Activated B cell treated with CpG ODN at 0.5 μM for 24 hours (primary cell): ENCODE results near the gene TMA7. TPM values are rescaled to one million over a fixed set of nuclear protein-coding genes. Genes with fewer than 3 reads are reported as not detected.

ENCODE experiments used
- ATAC-seq: fragments of 200-7000 bp; cut with Tn5 transposase; one replicate; pipeline ENCODE4 v1.10.0; 2021; ENCODE audit warnings: low read depth, mild to moderate bottlenecking, moderate library complexity
- CTCF ChIA-PET: fragments of 350-600 bp; sonication (Branson Sonifier 250); formaldehyde crosslinking; loops from one replicate; lab custom pipeline; 2021; ENCODE audit warnings: antibody characterized with exemption; lab: Charles Lee
- POLR2A ChIA-PET: fragments of 350-600 bp; sonication (Branson Sonifier 250); formaldehyde crosslinking; loops from one replicate; lab custom pipeline; 2021; ENCODE audit warnings: antibody characterized with exemption; lab: Charles Lee
- DNase-seq: peaks from one replicate; pipeline ENCODE4 v3.0.0; 2022
- H3K27ac Mint-ChIP-seq: one replicate; pipeline ENCODE4 v1.8.0; 2020; ENCODE audit warnings: mixed read lengths
- H3K27me3 Mint-ChIP-seq: one replicate; pipeline ENCODE4 v1.8.0; 2021; ENCODE audit warnings: mixed read lengths
- H3K36me3 Mint-ChIP-seq: one replicate; pipeline ENCODE4 v1.8.0; 2021; ENCODE audit warnings: low read depth, mixed read lengths
- H3K4me1 Mint-ChIP-seq: one replicate; pipeline ENCODE4 v1.8.0; 2021; ENCODE audit warnings: mixed read lengths
- H3K4me3 Mint-ChIP-seq: one replicate; pipeline ENCODE4 v1.8.0; 2020; ENCODE audit warnings: mild to moderate bottlenecking, mixed read lengths
- H3K9me3 Mint-ChIP-seq: one replicate; pipeline ENCODE4 v1.8.0; 2020; ENCODE audit warnings: mixed read lengths
- intact Hi-C: fragments of 100-400 bp; cut with micrococcal nuclease; formaldehyde crosslinking; loops from one replicate; pipeline ENCODE4 v1.15.1; 2024
- total RNA-seq: library from RNA; stranded (reverse); gene quantifications from 2 replicates; pipeline ENCODE4 v1.2.3, GENCODE V29; 2022
- TF ChIP-seq, protein P1 (sequence below): fragments of 200-600 bp; IDR thresholded peaks from one replicate; pipeline ENCODE4 v1.8.0; 2022; ENCODE audit warnings: antibody characterized with exemption, mild to moderate bottlenecking

TMA7 gene
- total RNA-seq, 1 donor from 2014 or later, result 216 TPM

DNA sequence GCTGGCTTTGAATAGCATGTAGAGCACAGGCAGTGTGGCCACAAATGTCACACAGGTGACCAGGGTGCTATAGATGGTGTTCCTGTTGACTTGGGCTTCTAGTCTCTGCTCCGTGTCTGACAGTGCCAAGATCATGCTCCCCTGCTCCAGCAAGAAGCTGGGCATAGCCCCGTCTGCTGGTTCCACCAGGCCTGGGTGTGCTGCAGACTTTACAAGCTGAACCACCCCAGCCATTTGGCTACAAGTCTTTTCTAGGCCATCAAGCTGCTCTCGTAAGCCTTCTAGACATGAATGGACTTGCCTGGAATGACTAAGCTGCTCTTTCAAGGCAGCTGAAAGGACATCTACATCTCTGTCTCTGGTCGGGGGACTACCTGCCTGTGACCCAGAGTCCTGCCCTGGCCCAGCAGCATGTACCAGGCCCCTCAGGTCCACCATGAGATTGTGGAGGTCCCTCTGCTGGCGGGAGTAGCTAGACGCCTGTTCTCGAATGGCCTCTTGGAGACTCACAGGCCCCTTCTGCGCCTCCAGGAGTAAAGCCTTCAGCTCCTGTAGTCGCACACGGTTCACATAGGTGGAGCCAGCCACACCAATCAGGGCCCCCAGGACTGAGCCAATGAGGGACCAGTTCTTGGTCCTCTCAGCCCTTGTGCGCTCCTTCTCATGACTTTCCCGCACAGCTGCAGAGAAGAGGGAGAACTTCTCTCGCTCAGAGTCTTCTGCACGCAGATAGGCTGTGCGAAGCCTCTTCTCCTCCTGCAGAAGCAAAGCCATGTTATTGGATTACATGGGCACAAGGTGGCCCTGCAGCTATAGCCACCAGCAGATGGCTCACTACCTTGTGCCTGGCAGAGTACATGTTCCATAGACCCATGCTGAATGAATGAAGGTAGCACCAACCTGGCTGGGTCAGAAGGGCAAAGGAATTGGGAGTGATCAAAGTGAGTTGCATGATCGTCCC, 7.4 kb upstream of the TMA7 start:
- Mint-ChIP-seq H3K4me3 (no peak overlapping the region), H3K27me3 (peaks cover 6% of the 10 kb centered on the region), H3K9me3 (no peaks in the 10 kb centered on the region), H3K4me1 (peaks cover 8% of the 10 kb centered on the region), H3K36me3 (peaks cover 25% of the 10 kb centered on the region), H3K27ac (no peak overlapping the region)
- POLR2A ChIA-PET, result no interaction called here
- DNase-seq (no peak), ATAC-seq (no peak)
- intact Hi-C loops, result no loop called here
- CTCF ChIA-PET, result interaction anchor here (5.6 to 11.5 kb wide), 2 partner anchors 32 to 161 kb away, joined by 109 to 206 read pairs; no protein-coding TSS in a partner anchor
- TF ChIP-seq, protein P1, sequence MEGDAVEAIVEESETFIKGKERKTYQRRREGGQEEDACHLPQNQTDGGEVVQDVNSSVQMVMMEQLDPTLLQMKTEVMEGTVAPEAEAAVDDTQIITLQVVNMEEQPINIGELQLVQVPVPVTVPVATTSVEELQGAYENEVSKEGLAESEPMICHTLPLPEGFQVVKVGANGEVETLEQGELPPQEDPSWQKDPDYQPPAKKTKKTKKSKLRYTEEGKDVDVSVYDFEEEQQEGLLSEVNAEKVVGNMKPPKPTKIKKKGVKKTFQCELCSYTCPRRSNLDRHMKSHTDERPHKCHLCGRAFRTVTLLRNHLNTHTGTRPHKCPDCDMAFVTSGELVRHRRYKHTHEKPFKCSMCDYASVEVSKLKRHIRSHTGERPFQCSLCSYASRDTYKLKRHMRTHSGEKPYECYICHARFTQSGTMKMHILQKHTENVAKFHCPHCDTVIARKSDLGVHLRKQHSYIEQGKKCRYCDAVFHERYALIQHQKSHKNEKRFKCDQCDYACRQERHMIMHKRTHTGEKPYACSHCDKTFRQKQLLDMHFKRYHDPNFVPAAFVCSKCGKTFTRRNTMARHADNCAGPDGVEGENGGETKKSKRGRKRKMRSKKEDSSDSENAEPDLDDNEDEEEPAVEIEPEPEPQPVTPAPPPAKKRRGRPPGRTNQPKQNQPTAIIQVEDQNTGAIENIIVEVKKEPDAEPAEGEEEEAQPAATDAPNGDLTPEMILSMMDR, result no peak

DNA sequence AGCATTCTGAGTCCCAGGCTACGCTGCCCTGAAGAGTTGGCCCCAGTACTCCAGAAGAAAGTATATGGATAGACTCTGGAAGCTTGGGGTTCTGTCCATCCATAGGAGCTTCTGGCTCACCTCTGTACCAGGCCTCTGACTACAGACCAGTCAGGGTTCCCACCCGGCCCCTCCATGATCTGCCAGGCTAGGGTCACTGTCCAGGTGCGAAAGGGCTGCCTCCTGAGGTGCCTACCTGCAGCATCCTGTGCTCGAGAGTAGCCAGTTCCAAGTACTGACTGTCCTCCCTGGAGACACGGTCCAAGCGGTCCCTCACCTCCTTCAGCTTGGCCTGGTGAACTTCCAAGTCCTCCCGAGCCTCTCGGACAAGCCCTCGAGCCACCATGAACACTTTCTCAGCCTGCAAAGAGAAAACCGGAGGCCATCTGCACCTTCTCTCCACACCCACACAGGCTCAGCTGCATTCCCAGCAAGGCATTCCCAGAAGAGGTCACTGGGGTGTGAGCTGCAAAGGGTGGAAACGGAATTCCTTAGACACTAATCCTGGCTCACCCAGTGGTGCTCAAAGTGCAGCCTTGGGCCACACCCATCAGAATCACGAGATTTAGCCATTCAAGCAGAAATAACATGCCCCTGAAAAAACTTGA, 6.5 kb upstream of the TMA7 start:
- Mint-ChIP-seq H3K27ac (no peak overlapping the region), H3K4me1 (peaks cover 15% of the 10 kb centered on the region), H3K27me3 (no peaks in the 10 kb centered on the region), H3K4me3 (no peak overlapping the region), H3K36me3 (peaks cover 25% of the 10 kb centered on the region), H3K9me3 (no peaks in the 10 kb centered on the region)
- POLR2A ChIA-PET, result no interaction called here
- no peak for ATAC-seq
- DNase-seq, result no peak
- TF ChIP-seq, protein P1, result no peak
- CTCF ChIA-PET, result interaction anchor here (1.2 to 11.5 kb wide), 3 partner anchors 33 to 162 kb away, joined by 4 to 206 read pairs (median 109); no protein-coding TSS in a partner anchor
- intact Hi-C loops, result no loop called here

DNA sequence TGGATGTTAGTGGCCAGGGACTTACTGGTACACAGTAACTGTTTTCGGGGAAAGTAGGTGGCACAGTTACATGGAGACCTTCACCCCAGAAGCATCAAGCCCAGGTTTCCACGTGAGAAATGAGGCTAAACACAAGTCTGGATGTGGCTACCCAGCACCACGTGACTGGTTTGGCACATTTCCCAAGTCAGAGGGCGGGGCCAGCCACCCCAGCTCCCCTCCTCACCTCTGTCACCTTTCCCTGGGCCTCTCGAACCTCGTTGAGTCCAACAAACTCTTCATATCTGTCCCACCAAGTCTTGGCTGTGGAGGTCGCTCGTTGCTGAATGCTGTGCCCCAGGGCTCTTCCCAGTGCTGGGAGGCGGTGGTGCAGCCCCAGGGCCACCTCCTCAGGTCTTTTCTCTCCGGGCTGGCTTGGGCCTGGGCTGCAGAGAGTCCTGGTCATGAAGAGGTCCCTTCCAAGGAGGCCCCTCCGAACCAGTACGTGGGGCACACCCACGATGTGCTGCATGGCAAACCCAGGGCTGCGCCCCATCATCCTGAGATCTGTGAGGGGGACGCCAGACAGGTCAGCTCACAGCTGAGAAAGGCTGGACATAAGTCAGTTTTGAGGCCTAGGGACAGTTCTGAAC, 5.3 kb upstream of the TMA7 start:
- ChIA-PET CTCF (interaction anchor here (1.2 to 11.5 kb wide), 6 partner anchors 34 to 203 kb away, joined by 3 to 206 read pairs (median 17); partner anchors contain the start of gene NME6), POLR2A (no interaction called here)
- TF ChIP-seq, protein P1, result no peak
- peaks cover 25% of the 10 kb centered on the region for H3K36me3 Mint-ChIP-seq
- H3K9me3 Mint-ChIP-seq, result no peaks in the 10 kb centered on the region
- no peak for ATAC-seq
- no peak overlapping the region for H3K27ac Mint-ChIP-seq
- H3K27me3 Mint-ChIP-seq, result no peaks in the 10 kb centered on the region
- no peak overlapping the region for H3K4me3 Mint-ChIP-seq
- H3K4me1 Mint-ChIP-seq, result peaks cover 25% of the 10 kb centered on the region
- intact Hi-C loops, result no loop called here
- DNase-seq, result no peak

DNA sequence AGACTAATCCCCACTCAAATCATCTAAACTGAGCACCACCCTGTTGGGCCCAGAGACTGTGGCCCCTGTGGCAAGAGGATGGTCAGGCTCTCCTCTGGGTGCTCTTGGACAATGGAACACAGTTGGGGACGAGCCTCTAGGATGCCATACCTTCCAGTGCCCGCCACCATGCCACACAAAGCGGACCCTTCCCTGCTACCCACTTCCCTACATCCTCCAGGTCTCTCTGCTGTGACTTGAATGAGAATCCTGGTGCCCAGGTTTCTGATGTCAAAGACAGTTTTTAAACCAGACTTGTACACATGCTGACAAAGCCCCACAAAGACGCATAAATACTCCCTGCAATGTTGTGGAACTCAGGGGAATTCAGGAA, 4.8 kb upstream of the TMA7 start:
- peaks cover 26% of the 10 kb centered on the region for H3K4me1 Mint-ChIP-seq
- POLR2A ChIA-PET, result interaction anchor here (1.5 to 2.4 kb wide), 3 partner anchors 11 to 162 kb away, joined by 4 to 9 read pairs (median 7); partner anchors contain the start of gene ATRIP
- CTCF ChIA-PET, result interaction anchor here (1.2 to 11.5 kb wide), 16 partner anchors 11 to 204 kb away, joined by 3 to 206 read pairs (median 13); partner anchors contain the start of genes ATRIP, NME6 and PFKFB4
- H3K36me3 Mint-ChIP-seq, result peaks cover 30% of the 10 kb centered on the region
- H3K9me3 Mint-ChIP-seq, result no peaks in the 10 kb centered on the region
- intact Hi-C loops, result no loop called here
- no peak for ATAC-seq
- H3K27me3 Mint-ChIP-seq, result no peaks in the 10 kb centered on the region
- no peak for DNase-seq
- no peak overlapping the region for H3K27ac Mint-ChIP-seq
- H3K4me3 Mint-ChIP-seq, result no peak overlapping the region
- TF ChIP-seq, protein P1, result no peak
